Subcutaneous adipose tissue (tissue), 4 donors: ENCODE measurements around the gene OR51G2. TPM values are rescaled to one million over a fixed set of nuclear protein-coding genes. Genes with fewer than 3 reads are reported as not detected.
"Not testable (repeated sequence)": the region's sequence is repeated elsewhere in the genome, so short reads cannot be mapped to it uniquely, and the experiment has no call there.

Experiments used
- total RNA-seq, 4 donors: library from RNA; depleted of rRNA; stranded (reverse); fragments of >200 nt; gene quantifications; one replicate each; pipeline ENCODE4 v1.1.0, GENCODE V29; 2016
- TF ChIP-seq, protein P1 (sequence below): fragments of 450-650 bp; IDR thresholded peaks from one replicate; pipeline ENCODE4 v1.5.1; 2016; ENCODE audit warnings: low read depth, mild to moderate bottlenecking, control low read depth, antibody characterized with exemption, moderate library complexity

Gene OR51G2, protein sequence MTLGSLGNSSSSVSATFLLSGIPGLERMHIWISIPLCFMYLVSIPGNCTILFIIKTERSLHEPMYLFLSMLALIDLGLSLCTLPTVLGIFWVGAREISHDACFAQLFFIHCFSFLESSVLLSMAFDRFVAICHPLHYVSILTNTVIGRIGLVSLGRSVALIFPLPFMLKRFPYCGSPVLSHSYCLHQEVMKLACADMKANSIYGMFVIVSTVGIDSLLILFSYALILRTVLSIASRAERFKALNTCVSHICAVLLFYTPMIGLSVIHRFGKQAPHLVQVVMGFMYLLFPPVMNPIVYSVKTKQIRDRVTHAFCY
- not detected for total RNA-seq

DNA sequence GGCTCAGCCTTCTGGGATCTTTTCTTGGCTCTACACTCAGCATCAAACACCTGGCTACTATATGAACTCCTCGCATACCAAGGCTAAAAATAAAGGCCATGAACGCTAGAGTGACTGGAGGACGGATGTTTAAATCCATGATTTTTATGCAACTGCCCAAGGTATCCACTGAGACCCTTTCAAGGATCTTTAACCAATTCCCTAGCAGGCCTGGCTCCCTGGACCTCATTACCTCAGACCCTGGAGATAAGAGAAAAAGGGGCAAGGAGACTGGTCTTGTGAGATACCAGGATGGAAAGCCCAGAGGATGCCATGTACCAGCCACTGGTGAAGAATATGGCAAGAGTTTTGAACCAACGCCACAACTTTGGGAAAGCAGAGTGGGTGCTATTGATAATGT lies at the start of gene OR51G2:
OR51G2 (minus strand) TSS at position 101 of the 400 bp plus-strand sequence. CDS start 3,687 bp downstream, outside the sequence.
- TF ChIP-seq, protein P1, sequence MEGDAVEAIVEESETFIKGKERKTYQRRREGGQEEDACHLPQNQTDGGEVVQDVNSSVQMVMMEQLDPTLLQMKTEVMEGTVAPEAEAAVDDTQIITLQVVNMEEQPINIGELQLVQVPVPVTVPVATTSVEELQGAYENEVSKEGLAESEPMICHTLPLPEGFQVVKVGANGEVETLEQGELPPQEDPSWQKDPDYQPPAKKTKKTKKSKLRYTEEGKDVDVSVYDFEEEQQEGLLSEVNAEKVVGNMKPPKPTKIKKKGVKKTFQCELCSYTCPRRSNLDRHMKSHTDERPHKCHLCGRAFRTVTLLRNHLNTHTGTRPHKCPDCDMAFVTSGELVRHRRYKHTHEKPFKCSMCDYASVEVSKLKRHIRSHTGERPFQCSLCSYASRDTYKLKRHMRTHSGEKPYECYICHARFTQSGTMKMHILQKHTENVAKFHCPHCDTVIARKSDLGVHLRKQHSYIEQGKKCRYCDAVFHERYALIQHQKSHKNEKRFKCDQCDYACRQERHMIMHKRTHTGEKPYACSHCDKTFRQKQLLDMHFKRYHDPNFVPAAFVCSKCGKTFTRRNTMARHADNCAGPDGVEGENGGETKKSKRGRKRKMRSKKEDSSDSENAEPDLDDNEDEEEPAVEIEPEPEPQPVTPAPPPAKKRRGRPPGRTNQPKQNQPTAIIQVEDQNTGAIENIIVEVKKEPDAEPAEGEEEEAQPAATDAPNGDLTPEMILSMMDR: no peak

DNA sequence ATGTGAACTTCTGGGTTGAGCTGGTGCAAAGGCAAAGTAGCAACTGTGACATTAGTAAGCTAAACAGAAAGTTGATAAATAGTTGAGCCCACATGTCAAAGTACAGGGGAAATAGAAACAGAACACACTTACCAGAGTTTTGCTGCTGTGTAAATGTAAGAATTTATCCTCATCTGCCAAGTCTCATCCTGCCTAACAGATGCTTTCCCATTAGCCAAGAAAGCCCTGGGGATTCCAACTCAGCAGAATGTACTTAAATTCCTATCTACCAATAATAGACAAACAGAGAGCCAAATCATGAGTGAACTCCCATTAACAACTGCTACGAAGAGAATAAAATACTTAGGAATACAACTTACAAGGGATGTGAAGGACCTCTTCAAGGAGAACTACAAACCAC lies 43.7 kb upstream of the OR51G2 start:
- TF ChIP-seq, protein P1: no peak

DNA sequence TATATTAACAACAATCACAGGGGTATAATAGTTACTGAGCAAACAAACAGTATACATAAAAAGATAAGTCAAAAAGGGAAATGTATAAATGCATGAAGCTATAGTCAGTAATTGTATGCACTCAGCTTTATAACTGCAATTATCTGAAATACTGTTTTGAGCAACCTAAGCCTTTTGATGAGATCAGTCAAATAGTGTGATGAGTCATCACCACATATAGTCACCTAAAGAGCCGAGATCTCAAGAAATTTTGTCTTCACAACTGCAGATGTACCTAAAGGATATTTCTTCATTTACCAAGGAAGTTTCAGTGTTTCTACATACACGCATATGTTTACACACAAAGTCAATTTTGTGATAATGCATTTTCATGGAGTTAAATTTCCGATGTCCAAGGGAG lies 41.7 kb upstream of the OR51G2 start:
- TF ChIP-seq, protein P1: no peak

DNA sequence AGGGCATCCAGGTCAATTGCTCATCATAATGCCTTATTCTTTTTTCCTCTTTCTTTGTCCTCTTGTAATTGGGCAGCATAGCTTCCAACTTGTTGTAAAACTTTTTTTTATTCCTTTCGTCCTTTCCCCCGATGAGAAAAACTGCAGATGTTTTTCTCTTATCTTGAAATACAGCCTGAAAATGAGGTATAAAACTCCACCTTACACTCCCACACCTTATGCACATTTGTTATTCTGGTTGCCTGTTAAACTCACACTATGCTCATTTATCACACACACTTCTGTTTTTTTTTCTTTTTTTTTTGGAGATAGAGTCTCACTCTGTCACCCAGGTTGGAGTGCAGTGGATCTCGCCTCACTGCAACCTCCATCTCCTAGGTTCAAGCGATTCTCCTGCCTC lies 38.2 kb upstream of the OR51G2 start:
- TF ChIP-seq, protein P1: no peak

DNA sequence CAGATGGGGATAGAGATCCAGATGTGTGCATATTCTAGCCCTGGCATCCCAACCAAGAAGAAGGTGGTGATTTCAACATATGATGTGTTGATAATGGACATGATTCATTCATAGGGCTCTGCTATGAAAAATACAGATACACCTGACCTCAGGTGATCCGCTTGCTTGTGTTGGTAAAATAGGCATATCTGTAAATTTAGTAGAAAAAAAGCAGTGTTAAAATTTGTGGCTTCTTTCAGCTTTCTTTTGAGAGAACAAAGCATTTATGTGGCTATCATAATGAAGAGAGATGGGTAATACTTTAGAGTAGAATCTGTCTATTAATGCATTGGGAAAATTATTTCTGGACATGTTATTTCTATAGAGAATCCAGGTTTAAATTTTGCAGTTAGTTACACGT lies 36.5 kb upstream of the OR51G2 start, which contains the start of gene OR51A2:
OR51A2 (minus strand) TSS at position 101 of the 400 bp plus-strand sequence; CDS start at position 101, 0 bp downstream.
- TF ChIP-seq, protein P1: not testable (repeated sequence)

DNA sequence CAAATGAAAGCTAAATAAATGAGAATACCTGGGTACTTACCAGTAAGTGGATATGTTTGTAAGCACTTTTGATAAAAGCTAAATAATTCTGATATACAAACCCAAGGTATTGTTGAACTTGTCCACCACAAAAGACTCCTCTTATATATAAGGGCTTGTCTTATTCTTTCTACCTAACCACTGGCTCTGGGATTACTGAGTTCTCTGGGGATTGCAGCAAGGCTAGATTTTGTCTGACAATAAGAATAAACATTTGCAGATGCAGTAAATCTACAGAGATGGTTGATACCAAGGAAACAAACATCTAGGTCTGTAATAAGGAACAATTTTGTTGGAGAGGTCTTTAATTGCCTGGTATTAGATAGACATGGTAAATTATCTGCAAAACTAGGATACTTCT lies 28.4 kb upstream of the OR51G2 start, which contains the start of gene OR51A4:
OR51A4 (minus strand) TSS at position 101 of the 400 bp plus-strand sequence. CDS start 505 bp downstream, outside the sequence.
- TF ChIP-seq, protein P1: no peak

DNA sequence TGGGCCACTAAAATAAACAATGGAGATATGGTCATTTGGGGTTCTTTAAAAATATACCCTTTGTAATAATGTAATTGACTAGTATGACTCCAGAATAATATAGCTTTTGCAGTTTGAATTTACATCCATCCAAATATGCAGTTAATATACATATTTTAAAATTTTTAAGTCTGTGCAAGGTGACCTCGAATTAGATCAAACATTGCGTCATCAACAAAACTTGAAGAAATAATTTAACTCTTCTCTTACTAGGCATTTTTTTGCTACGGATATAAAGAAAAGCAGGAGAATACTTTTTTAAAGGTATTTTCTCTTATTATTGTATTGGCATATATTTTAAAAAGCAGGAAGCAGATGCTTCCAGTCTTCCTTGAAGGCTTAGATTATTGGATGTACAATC lies 17.6 kb upstream of the OR51G2 start:
- TF ChIP-seq, protein P1: no peak
